Endodermal cell (in vitro differentiated cells): ENCODE measurements around the gene OSBPL5. TPM values are rescaled to one million over a fixed set of nuclear protein-coding genes. Genes with fewer than 3 reads are reported as not detected.

Experiments
- DNase-seq: peaks from one replicate; pipeline ENCODE4 v3.0.0-alpha.2; 2017
- H3K27ac ChIP-seq: 2 replicates; pipeline ENCODE4 v1.5.1; 2013; ENCODE audit warnings: mild to moderate bottlenecking, low read depth, low read length, moderate library complexity
- H3K27me3 ChIP-seq: 2 replicates; pipeline ENCODE4 v1.6.1; 2013; ENCODE audit warnings: mild to moderate bottlenecking, low read length, moderate library complexity; ENCODE audit not compliant: insufficient read depth, control insufficient read depth, poor library complexity, severe bottlenecking
- H3K36me3 ChIP-seq: 2 replicates; pipeline ENCODE4 v1.7.0; 2013; ENCODE audit warnings: mild to moderate bottlenecking, low read length, moderate library complexity; ENCODE audit not compliant: control insufficient read depth, insufficient read depth
- H3K4me1 ChIP-seq: one replicate; pipeline ENCODE4 v1.7.0; 2013; ENCODE audit warnings: low read length; ENCODE audit not compliant: control insufficient read depth, insufficient read depth
- H3K4me3 ChIP-seq: 2 replicates; pipeline ENCODE4 v1.5.1; 2013; ENCODE audit warnings: mild to moderate bottlenecking, low read length, moderate library complexity
- H3K9ac ChIP-seq: 2 replicates; pipeline ENCODE4 v1.6.1; 2013; ENCODE audit warnings: mild to moderate bottlenecking, low read length, moderate library complexity; ENCODE audit not compliant: poor library complexity, severe bottlenecking; ENCODE audit errors: extremely low read depth
- H3K9me3 ChIP-seq: 2 replicates; pipeline ENCODE4 v1.6.1; 2013; ENCODE audit warnings: mild to moderate bottlenecking, low read length, moderate library complexity; ENCODE audit not compliant: control insufficient read depth
- H3K27ac Mint-ChIP-seq: 2 replicates; pipeline ENCODE4 v1.8.0; 2020; ENCODE audit warnings: mixed read lengths
- H3K27me3 Mint-ChIP-seq: 2 replicates; pipeline ENCODE4 v1.8.0; 2021; ENCODE audit warnings: mild to moderate bottlenecking, mixed read lengths; ENCODE audit not compliant: insufficient read depth
- H3K36me3 Mint-ChIP-seq: 2 replicates; pipeline ENCODE4 v1.8.0; 2020; ENCODE audit warnings: low read depth, mixed read lengths
- H3K4me1 Mint-ChIP-seq: 2 replicates; pipeline ENCODE4 v1.8.0; 2020; ENCODE audit warnings: mixed read lengths
- H3K4me3 Mint-ChIP-seq: 2 replicates; pipeline ENCODE4 v1.8.0; 2020; ENCODE audit warnings: mild to moderate bottlenecking, moderate library complexity, mixed read lengths
- H3K9me3 Mint-ChIP-seq: 2 replicates; pipeline ENCODE4 v1.8.0; 2020; ENCODE audit warnings: mild to moderate bottlenecking, mixed read lengths
- CTCF ChIP-seq: fragments of 200-600 bp; sonication (generic); conservative IDR thresholded peaks from 2 replicates; pipeline ENCODE4 v1.5.0; 2021; ENCODE audit warnings: antibody characterized with exemption, mild to moderate bottlenecking
- WGBS, 2 experiments: methylation state at CpG; one replicate each; pipeline versions ENCODE4 v1.1.5 to v1.1.7; 2013; ENCODE audit warnings: missing lambda C conversion rate in 2 of 2, mixed read lengths in 1 of 2; ENCODE audit not compliant: insufficient coverage in 1 of 2, insufficient read length in 1 of 2; 5-methylcytosine and 5-hydroxymethylcytosine counted together
- total RNA-seq, 2 donors: library from RNA; stranded (reverse); fragmentation: NEBNext Ultra II Directional in 1 of 2; extraction: Animal tissue kit (Norgen Biotek cat#: 25700) in 1 of 2; gene quantifications; 2 replicates in 1 of 2; 3 replicates in 1 of 2; pipeline ENCODE4 v1.2.1, GENCODE V29; 2021

The OSBPL5 gene
- total RNA-seq, 2 donors from 2014 or later, result 1.2 to 4.8 TPM

- Mint-ChIP-seq H3K4me3 (no peak overlapping the region), H3K36me3 (no peaks in the 10 kb centered on the region), H3K27ac (no peak overlapping the region), H3K4me1 (no peaks in the 10 kb centered on the region), H3K27me3 (peaks cover 45% of the 10 kb centered on the region), H3K9me3 (no peaks in the 10 kb centered on the region)
- WGBS, 2 experiments, result 7% methylated on average over 21 to 51 of the region's 51 CpGs
- Histone ChIP-seq H3K27me3 (peaks cover 87% of the 10 kb centered on the region), H3K9me3 (no peaks in the 10 kb centered on the region), H3K36me3 (no peaks in the 10 kb centered on the region), H3K9ac (no peak overlapping the region), H3K4me1 (peaks cover 3% of the 10 kb centered on the region), H3K27ac (no peak overlapping the region), H3K4me3 (peak overlapping the region; percentile 41)
- peak; percentile 78 for DNase-seq
- peak; percentile 49 for TF ChIP-seq CTCF
These were observed 38.3 kb upstream of the OSBPL5 start for GRCh38 chr11:3203221-3204043.

- 5 to 16% methylated on average over 4 to 17 of the region's 17 CpGs for WGBS, 2 experiments
- Mint-ChIP-seq H3K36me3 (no peaks in the 10 kb centered on the region), H3K4me3 (no peak overlapping the region), H3K4me1 (no peaks in the 10 kb centered on the region), H3K27me3 (peaks cover 47% of the 10 kb centered on the region), H3K27ac (no peak overlapping the region), H3K9me3 (no peaks in the 10 kb centered on the region)
- no peaks in the 10 kb centered on the region for H3K36me3 ChIP-seq
- H3K27me3 ChIP-seq, result peaks cover 81% of the 10 kb centered on the region
- peak overlapping the region; percentile 41 for H3K4me3 ChIP-seq
- no peaks in the 10 kb centered on the region for H3K9me3 ChIP-seq
- no peak for TF ChIP-seq CTCF
- peaks cover 3% of the 10 kb centered on the region for H3K4me1 ChIP-seq
- H3K9ac ChIP-seq, result no peak overlapping the region
- DNase-seq, result peak; percentile 47
- no peak overlapping the region for H3K27ac ChIP-seq
These were observed 37.6 kb upstream of the OSBPL5 start for GRCh38 chr11:3202759-3203158.

GRCh38 chr11:3202305-3202704 is 37.2 kb upstream of the OSBPL5 start:
- no peak for TF ChIP-seq CTCF
- DNase-seq, result peak; percentile 40
- no peak overlapping the region for H3K9ac ChIP-seq
- peaks cover 3% of the 10 kb centered on the region for H3K4me1 ChIP-seq
- H3K4me3 ChIP-seq, result no peak overlapping the region
- Mint-ChIP-seq H3K27ac (no peak overlapping the region), H3K9me3 (no peaks in the 10 kb centered on the region), H3K36me3 (no peaks in the 10 kb centered on the region), H3K4me1 (no peaks in the 10 kb centered on the region), H3K27me3 (peaks cover 50% of the 10 kb centered on the region), H3K4me3 (no peak overlapping the region)
- H3K27me3 ChIP-seq, result peaks cover 79% of the 10 kb centered on the region
- no peak overlapping the region for H3K27ac ChIP-seq
- H3K36me3 ChIP-seq, result no peaks in the 10 kb centered on the region
- 82 to 84% methylated on average over 7 of the region's 7 CpGs for WGBS, 2 experiments
- H3K9me3 ChIP-seq, result no peaks in the 10 kb centered on the region
